Measurements from ENCODE around the gene BCAS3.
A peak's percentile ranks its signal among the peaks of the same experiment; 100 is the strongest.

Gene BCAS3

DNA sequence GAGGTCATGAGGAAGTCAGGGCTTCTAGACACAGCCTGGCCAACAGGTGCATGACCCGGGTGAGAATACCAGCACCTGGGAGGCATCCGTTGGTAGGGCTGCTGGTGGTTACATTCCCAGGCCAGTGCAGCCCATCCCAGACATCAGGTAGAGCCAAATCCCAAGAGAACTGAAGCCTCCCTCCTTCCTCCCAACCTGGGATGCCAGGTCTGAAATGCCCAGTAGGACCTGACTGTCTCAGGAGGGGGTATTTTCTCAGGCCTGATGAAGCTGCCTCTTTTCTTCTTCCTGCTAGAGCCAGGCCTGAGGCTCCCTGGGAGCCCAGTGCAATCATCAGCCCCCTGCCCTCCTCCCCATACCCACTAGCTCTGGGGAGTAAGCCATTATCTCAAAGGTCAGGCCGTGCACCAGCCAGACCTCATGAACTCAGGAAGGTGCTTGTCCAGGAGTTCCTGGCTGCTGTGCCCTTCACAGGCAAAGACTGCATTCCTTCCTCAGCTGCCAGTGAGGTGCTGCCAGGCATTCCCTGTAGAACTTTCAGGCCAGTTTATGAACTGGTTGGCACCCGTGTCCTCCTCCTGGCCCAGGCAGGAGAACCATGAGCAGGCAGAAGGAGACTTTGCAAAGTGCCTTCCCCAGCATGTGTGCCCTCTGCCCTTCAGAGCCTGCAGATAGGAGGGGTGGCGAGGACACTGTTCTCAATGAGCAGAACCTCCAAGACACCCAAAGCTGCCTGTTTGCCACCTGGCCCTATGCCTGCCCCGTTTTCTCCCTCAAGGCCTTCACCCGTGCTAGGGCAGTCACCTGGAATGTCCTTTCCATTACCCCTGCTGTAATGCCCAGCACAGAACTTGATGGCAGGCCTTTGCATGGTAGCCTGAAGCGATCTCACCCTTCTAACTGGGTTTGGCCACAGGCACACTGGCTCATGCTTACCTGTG is 729.6 kb downstream of the BCAS3 start:
- FAIRE-seq (peak; percentile 63), DNase-seq (ENCODE audit: insufficient read length, low spot score) (no peak)

DNA sequence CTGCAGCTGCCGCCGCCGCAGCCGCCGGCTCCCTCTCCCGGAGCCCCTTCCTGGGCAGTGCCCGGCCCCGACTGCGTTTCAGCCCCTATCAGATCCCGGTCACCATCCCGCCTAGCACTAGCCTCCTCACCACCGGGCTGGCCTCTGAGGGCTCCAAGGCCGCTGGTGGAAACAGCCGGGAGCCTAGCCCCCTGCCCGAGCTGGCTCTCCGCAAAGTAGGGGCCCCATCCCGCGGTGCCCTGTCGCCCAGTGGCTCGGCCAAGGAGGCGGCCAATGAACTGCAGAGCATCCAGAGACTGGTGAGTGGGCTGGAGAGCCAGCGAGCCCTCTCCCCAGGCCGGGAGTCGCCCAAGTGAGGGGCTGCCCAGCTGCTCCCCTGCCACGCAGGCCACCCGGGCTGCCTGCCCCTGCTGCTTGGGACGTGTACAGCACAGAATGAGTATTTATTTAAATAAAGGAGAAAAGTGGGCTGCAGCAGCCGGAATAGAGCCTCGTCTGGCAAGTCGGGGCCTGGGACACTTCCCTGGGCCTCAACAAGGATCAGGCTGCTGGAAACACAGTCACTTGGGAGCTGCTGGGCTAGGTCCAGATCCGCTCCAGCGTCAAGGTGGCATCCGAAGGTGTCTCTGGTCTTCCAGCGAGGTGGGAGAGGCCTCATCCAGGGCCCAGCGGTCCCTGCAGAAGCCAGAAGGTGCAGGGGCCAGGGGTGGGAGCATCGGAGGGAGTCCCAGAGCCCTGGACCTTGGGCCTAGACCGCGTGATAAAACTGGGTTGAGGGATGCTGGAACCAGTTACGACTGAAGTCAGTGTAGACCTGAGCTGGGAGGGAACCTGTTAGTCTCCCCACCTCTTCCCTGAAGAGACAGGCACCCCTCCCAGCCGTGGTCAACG is 730.7 kb downstream of the BCAS3 start:
- DNase-seq (ENCODE audit: insufficient read length, low spot score) = no peak
- no peak for FAIRE-seq

DNA sequence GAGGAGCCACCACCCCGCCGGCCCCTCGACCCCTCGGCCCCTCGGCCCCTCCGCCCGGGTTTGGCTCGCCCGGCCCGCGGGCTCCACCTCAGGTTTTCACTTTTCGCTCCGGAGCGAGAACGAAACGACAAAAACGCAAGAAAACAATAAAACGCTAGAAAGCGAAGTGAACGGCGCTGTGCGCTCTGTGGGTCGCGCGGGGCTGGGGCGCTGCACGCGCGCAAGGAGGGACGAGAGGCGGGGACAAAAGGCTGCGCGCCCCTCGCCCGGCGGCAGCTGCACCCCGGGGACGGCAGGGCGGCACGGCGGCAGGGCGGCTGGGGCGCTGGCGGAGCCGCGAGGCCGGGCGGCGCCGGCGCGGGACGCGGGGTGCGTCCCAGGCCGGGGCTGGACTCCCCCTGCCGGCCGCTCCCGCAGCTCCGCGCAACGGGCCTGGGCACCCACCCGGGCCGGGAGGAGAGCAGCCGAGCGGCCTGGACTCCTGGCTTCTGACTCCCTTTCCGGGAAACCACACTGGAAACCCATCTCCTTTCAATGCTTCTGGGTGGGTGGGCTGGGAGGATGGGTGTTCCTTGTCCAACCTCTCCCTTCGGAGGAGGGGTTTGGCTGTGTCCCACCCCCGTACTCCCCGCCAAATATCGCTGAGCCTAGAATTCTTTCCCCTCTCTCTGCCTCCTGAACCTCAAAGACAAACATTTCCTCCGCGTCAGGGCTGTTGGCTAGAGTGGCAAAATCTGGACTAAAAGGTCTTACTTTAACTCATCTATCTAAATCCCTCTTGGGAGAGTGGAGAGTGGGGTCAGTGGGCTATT is 731.9 kb downstream of the BCAS3 start:
- peak; percentile 78 for FAIRE-seq

DNA sequence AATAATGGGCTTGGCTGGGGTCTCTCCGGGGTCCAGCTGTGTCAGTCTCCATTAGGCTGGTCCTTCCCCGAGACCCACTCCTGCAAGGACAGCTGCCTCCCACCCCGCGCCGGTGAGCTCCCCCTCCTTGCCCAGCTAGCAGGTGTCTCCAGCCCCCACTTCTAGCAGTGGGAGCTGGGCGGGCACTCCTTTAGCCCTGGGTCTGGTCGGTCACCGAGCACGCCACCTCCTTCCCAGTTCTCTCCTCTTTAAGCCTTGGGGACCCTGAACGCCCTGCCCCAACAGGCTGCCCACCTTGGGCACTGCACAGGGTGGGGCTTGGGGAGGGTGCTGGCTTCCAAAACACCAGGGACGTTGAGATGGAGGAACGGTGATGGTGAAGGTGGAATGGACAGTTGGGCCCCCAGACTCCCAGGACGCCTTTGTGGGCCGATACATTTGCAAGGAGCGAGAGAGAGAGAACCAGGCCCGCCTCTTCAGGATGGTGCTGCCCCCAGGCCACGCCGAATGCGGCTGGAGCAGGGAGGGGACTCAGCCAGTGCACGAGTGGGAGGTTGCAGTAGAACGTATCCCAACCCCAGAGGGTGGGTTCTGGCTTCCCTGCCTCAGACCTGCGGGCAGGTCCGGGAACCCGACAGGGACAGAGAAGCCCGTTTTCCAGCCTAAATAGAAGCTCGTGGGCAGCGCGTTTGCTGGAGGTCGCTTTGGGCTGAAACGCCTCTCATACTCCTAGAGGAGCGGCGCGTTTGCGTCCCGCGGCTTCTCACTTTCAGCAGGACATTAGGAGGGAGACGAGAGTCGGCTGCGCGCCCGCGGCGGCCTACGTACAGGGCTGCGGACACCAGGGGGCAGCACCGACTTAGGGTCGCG is 732.7 kb downstream of the BCAS3 start:
- FAIRE-seq = peak; percentile 44
- no peak for DNase-seq (ENCODE audit: insufficient read length, low spot score)

More for the DNA sequence above, 731.9 kb downstream of the BCAS3 start:
- DNase-seq (ENCODE audit: insufficient read length, low spot score) = no peak

DNA sequence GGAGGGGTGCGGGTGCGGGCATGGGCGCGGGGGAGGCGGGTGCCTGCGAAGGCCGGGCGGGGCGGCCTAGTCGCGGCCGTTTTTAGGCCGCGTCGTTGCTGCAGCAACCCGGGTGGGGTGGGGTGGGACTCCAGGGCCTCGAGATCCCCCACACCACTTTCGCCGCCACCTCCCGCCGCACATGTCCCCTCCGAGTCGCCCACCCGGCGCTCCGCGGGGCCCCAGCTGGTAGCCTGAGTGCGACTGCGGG is 733.3 kb downstream of the BCAS3 start:
- no peak for FAIRE-seq
- no peak for DNase-seq (ENCODE audit: insufficient read length, low spot score)

DNA sequence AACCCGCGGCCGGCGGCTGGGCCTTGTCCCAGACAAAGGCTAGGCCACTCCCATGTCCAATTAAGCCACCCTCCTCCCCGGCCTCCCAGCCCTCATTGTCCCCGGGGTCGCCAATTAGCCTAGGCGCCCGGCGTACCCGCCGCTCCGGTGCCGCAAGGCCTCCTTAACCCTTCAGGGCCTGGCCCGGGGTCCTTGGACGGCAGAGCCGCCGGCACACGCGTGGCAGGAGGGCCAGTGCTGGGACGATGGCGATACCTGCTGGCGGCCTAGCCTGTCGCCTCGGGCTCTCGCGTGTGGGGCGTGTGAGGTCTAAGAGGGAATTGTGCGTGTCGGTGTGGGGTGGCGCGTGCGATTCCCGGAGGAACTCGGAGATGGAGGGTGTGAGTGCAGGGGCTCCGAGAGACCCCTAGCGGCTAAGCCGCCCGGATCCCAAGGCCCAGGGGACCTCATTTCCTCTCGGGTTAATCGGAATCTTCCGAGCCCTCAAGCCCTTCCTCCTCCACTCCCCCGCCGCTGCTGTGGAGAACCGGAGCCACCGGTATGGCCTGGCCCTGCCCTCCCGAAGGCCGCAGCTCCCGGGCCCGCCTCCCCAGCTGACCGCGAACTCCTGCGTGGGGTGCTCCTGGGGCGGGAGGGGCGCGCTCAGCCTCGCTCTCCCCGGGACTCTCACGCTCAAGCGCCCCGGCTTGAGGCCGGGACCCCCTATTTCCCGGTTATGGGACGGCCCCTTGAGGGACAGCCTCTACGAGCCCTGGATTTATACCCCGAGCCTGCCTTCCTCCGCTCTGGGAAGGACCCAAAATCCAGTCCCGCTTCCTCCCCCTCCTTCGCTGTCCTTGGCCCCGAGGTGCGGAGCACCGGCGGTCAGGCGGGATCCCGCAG is 733.9 kb downstream of the BCAS3 start:
- DNase-seq (ENCODE audit: insufficient read length, low spot score) (no peak), FAIRE-seq (peak; percentile 63)

DNA sequence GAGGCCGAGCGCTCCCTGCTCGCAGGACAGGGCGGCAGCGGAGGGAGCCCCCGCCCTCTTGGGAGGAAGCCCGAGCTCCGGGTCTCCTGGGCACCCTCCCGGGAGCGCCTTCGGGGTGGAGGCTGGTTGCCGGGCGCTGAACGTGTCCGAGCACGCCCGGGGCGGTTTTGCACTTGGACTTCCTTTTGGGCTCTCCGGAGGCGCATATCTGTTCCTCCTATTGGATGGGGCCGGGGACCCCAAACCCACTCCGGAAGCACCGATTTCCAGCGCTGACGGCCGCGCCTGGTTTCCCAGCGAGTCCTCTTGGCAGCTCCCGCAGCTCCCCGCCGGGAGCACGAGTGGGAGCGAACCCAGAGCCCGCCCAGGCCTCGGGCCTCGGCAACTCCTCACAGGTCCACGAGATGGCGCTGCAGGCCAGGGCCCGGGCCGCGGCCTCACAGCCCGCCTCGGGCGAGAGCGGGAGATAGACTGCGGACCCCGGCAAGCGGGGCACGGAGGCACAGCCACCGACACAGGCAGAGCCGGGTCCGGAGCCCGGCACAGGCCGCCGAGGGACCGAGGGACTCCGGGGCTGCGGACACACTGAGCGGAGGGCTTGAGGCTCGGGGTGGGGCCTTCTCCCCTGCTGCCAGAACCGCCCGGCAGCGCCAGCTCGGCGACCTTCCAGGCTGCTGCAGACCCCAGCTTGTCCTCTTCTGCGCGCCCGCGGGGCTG is 734.6 kb downstream of the BCAS3 start:
- FAIRE-seq (peak; percentile 93), DNase-seq (ENCODE audit: insufficient read length, low spot score) (peak; percentile 95)

DNA sequence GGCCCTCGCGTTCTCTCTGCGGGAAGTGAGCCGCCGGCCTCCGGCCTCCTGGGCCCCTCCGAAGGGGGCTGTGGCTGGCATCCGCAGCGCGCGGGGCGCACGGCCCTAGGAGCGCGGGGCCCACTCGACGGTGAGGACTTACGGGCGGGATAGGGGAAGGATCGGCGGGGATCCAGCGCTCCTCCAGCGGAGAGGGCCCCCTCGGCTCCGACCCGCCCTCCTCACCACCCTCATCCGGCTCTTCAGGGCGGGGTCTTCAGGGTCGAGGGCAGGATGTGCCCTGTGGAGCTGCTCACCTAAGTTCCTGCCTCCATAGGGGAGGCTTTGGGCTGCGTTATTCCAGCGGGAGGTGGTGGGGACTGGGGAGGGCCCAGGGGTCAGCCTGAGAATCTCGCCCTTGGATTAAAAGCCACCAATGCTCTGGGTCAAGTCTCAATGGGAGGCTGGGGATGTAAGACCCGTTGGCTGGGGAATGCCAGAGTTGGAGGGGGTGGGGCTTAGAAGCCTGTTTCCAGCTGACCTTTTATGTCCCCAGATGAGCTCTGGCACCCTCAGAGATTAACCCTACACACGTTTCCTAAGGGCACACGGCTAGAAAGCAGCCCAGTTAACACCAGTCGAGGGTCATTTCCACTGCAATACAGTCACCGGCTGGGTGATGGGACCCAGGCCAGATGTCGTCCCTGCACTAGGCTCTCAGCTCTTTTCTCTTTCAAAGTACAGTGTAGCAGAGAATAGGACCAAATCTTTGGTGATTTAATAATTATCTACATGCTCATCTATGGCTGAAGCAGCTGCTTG is 735.4 kb downstream of the BCAS3 start:
- FAIRE-seq = no peak
- no peak for DNase-seq (ENCODE audit: insufficient read length, low spot score)

DNA sequence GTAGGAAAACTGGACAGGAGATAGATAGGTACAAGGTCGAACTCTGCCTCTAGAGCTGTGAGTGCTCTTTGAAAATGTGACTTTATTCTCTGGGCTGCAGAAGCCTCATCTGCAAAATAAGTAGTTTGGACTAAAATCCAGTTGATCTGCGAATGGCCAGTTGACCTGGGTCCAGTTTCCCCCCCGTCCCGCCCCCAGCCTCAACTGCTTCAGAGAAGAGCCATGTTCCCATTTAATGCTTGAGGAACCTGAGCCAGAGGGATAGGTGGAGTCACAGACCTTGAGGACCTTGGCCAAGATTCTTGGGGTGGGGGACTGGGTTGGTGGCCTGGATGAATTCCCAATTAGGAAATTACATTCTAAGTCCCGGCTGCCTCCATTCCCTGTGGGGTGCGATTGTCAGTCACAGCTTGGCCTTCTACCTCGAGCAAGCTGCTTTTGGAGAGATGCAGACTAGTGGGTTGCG is 736.0 kb downstream of the BCAS3 start:
- FAIRE-seq (peak; percentile 31), DNase-seq (ENCODE audit: insufficient read length, low spot score) (no peak)

DNA sequence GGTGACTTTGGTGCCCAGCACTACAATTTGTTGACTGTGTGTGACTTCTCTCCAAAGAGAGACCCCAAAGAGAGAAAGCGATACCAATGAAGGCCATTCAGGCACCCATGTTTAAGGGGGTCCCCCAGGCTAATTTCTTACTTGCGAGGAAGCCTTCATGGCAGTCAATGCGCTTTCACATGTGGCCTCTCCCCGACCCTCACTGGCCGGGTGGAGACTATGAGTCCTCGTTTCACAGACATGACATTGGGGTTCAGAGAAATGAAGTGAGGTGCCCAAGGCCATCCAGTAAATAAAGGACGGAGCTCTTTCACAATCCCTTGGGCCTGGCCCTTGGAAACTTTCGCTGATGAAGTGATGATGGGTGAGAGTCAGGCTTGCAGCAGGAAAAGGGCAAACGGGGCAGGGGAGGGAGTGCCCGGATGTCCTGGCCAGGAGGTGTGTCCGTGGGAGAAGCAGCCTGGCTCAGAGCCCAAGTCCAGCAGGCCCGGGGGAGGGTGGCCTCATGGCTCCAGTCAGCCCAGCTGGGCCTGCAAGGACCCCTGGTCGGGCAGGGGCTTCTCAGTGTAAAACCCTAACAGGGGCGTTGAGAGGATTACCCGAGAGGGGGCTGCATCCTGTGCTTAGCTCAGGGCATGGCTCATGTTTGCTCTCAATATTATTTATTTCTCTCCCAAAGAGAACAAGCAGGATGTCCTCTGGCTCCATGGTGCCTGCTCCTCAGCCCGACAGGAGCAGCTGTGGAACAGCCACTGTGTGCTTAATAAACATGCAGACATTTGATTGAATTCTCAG is 736.7 kb downstream of the BCAS3 start:
- peak; percentile 89 for FAIRE-seq
- no peak for DNase-seq (ENCODE audit: insufficient read length, low spot score)

DNA sequence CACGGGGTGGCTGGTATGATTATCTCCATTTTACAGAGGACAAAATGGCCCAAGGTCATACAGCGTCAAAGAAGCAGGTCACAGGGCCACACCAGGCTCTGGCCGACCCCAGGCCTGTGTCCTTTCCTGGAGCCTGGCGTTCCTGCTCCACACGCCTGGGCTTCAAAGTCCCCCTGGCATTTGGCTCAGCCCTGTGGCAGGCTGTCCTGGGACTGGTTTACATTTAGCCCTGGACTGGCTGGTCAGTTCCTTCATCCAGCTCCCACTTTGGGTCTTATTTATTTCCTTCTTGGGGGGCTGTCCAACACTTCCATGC is 737.2 kb downstream of the BCAS3 start:
- DNase-seq (ENCODE audit: insufficient read length, low spot score) (no peak), FAIRE-seq (no peak)

DNA sequence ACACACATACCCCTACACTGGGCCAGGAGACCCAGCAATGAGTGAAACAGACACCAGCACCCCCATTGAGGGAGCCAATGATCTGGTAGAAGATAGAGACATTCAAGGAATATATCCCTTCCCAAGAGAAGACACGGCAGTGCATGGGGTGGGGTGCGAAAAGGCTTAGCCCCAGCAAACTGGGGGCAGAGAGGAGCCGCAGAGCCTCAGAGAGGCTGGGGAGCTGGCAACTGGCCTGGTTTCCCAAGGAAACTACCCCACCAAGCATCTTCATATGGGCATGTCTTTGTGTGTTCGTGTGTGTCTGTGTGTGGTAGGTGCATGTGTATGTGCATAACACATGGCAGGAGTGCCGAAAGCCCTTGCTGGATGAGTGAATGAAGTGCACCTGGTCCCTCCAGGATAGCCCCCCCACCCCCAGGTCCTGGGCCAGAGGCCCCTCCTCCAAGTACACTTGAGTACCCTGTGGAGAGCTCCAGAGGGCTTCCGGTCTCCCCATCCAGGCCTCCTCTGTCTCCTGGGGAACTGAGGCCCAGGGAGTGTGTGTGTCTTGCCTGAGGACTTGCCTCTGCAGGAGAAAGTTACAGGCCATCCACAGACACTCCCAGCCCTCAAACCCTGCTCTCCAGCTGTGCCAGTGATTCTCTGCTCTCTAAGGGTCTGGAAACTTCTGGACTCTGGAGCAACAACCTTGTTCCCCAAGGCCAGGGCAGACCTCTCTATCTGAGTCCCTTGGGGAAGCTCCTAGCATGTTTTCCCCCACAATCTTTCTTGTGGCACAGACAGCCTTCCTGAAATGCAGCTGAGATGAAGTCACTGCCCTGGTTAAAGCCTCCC is 737.9 kb downstream of the BCAS3 start:
- FAIRE-seq = peak; percentile 55
- no peak for DNase-seq (ENCODE audit: insufficient read length, low spot score)

DNA sequence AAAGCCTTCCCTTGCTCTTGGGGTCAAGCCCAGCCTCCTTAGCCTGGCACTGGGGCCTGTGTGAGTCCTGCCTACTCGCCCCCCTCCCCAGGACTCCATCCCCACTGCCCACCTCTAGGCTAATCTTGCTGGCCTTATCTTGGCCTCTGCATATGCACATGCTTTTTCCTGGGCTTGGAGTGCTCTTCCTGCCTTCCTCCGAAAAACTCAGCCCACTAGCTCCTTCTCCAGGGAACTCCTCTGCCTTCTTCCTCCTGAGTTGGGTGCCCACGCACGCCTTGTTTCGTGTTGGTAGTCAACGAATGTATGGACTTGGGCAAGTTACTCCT is 738.5 kb downstream of the BCAS3 start:
- DNase-seq (ENCODE audit: insufficient read length, low spot score) (no peak), FAIRE-seq (no peak)

DNA sequence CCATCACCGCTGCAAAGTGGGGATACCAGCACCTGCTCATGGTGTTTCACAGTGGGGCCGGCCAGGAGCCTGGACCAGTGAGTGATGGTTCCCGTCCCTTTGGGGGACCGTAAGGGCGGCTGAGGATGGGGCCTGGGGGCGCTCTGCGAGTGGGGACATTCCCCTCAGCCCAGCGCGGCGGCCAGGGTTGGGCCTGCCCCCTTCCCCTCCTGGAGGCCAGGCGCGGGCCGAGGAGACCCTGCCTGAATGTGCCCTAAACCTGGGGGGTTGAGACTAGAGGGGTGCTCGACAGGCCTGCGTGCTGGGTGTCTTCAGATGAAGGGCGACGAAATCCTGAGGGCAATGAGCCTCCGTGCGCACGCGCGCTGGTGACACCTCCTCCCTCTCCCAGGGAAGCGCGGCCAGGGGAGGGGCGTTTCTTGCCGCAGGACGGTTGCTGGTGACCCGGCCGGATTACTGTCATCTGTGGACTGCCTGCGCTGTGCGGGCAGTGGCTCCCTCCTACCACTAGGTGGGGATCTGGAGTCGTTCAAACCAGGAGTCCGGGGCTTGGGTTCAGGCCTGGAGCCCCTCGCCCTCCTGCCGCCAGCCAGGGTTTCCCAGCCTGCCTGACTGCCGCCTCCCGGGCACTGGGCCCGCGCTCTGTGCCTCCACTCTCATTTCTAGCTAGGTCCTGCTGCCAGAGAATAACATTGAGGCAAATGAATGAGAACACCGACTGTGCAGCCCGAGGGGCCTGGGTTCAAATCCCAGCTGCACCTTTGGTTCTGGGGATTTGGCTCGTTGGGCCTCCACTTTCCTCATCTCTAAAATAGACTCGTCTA is 739.1 kb downstream of the BCAS3 start:
- peak; percentile 98 for DNase-seq (ENCODE audit: insufficient read length, low spot score)
- FAIRE-seq = peak; percentile 99

DNA sequence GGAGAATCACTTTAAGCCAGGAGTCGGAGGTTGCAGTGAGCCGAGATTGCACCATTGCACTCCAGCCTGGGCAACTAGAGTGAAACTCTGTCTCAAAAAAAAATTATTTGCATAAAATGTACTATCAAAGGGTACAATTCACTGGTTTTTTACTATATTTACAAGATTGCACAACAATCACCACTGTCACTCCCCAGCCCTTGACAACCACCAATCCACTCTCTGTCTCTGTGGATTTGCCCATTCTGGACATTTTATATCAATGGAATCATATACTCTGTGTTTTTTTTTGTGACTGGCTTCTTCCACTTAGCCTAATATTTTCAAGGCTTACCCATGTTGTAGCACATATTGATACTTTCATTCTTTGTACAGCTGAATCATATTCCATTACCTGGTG is 740.8 kb downstream of the BCAS3 start:
- DNase-seq (ENCODE audit: insufficient read length, low spot score) = no peak
- FAIRE-seq = peak; percentile 72

Data from HTR-8/SVneo (cell line).